Stromal cell of bone marrow (primary cell): ENCODE measurements around the gene EGF.
"Not testable (repeated sequence)": the region's sequence is repeated elsewhere in the genome, so short reads cannot be mapped to it uniquely, and the experiment has no call there.

Experiments used
- DNase-seq: peaks from one replicate; pipeline ENCODE4 v3.0.0-alpha.2; 2012; ENCODE audit warnings: low read depth

Gene EGF

GRCh38 chr4:110039164-110039563, 126.5 kb downstream of the EGF start:
- DNase-seq: not testable (repeated sequence)

GRCh38 chr4:110041735-110042134, 129.1 kb downstream of the EGF start:
- no peak for DNase-seq

GRCh38 chr4:110042545-110043517, 130.1 kb downstream of the EGF start:
- no peak for DNase-seq

DNA sequence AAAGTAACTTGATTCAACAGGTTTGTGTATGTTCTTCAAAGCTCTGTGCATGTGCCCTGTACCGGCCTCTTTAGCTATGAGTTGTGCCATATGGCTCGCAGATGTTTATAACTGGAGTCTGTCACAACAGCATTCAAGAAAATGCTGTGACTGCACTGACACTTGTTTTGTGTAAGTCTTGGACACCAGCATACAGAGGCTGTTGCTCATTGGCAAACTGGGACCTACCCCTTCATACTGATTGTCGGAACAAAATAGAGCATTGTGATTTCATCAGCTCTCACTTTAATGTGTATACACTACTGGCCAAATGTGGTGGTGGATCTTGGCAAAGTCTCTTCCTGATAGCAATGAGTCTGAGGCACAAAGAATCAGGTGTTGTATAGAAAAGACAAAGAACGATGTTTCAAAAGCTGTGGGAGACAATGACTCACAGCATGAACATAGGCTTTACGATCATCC, 133.9 kb downstream of the EGF start:
- no peak for DNase-seq

GRCh38 chr4:110049951-110050925, 137.6 kb downstream of the EGF start:
- peak; percentile 24 for DNase-seq

- no peak for DNase-seq
Measured at GRCh38 chr4:110055158-110055768, 142.6 kb downstream of the EGF start.

- DNase-seq: no peak
Measured at GRCh38 chr4:110058677-110059076, 146.0 kb downstream of the EGF start.

GRCh38 chr4:110059556-110060191, 147.0 kb downstream of the EGF start:
- no peak for DNase-seq

- no peak for DNase-seq
Measured at GRCh38 chr4:110061076-110061475, 148.4 kb downstream of the EGF start.
